ENCODE measurements around the gene COL27A1.
"Not testable (repeated sequence)": the region's sequence is repeated elsewhere in the genome, so short reads cannot be mapped to it uniquely, and the experiment has no call there.

COL27A1 gene

GRCh38 chr9:114123031-114123977, 32.0 kb upstream of the COL27A1 start:
- no peak for DNase-seq

GRCh38 chr9:114124138-114124537, 31.2 kb upstream of the COL27A1 start:
- no peak for DNase-seq

GRCh38 chr9:114124666-114125475, 30.5 kb upstream of the COL27A1 start:
- DNase-seq: no peak

- no peak for DNase-seq
Measured at GRCh38 chr9:114125476-114126013, 29.8 kb upstream of the COL27A1 start.

GRCh38 chr9:114126247-114127060, 28.9 kb upstream of the COL27A1 start:
- DNase-seq: no peak

- DNase-seq: not testable (repeated sequence)
Measured at GRCh38 chr9:114128759-114129158, 26.6 kb upstream of the COL27A1 start.

- DNase-seq: no peak
Measured at GRCh38 chr9:114130141-114130540, 25.2 kb upstream of the COL27A1 start.

GRCh38 chr9:114130624-114131277, 24.6 kb upstream of the COL27A1 start:
- DNase-seq: no peak

GRCh38 chr9:114131808-114132549, 23.4 kb upstream of the COL27A1 start:
- DNase-seq: no peak

GRCh38 chr9:114132550-114132918, 22.8 kb upstream of the COL27A1 start:
- no peak for DNase-seq

GRCh38 chr9:114134827-114135396, 20.4 kb upstream of the COL27A1 start:
- no peak for DNase-seq

GRCh38 chr9:114137831-114138230, 17.5 kb upstream of the COL27A1 start:
- DNase-seq: no peak

- no peak for DNase-seq
Measured at GRCh38 chr9:114138552-114138971, 16.8 kb upstream of the COL27A1 start.

- no peak for DNase-seq
Measured at GRCh38 chr9:114139071-114139470, 16.3 kb upstream of the COL27A1 start.

GRCh38 chr9:114140401-114140800, 14.9 kb upstream of the COL27A1 start:
- no peak for DNase-seq

GRCh38 chr9:114140850-114141249, 14.5 kb upstream of the COL27A1 start:
- no peak for DNase-seq

GRCh38 chr9:114141553-114142402, 13.6 kb upstream of the COL27A1 start:
- peak; percentile 30 for DNase-seq

GRCh38 chr9:114143234-114143633, 12.1 kb upstream of the COL27A1 start:
- no peak for DNase-seq

- no peak for DNase-seq
Measured at GRCh38 chr9:114146735-114147134, 8.6 kb upstream of the COL27A1 start.

GRCh38 chr9:114149181-114149580, 6.2 kb upstream of the COL27A1 start:
- no peak for DNase-seq
